Suprapubic skin (tissue), 4 donors: Measurements from ENCODE around the gene ATP5ME.

Experiments
- EP300 ChIP-seq: sonication (generic); formaldehyde crosslinking; IDR thresholded peaks from one replicate; pipeline ENCODE4 v1.6.1; 2017; ENCODE audit warnings: antibody characterized with exemption
- POLR2A ChIP-seq, 2 donors: fragments of 450-650 bp; IDR thresholded peaks; one replicate each; pipeline ENCODE4 v1.6.1; 2017; ENCODE audit warnings: antibody characterized with exemption in 2 of 2, mild to moderate bottlenecking in 2 of 2, moderate library complexity in 2 of 2
- POLR2AphosphoS5 ChIP-seq, 3 donors: sonication (generic); formaldehyde crosslinking; IDR thresholded peaks; one replicate each; pipeline ENCODE4 v1.6.1; 2017; ENCODE audit warnings: antibody characterized with exemption in 3 of 3
- TF ChIP-seq, protein P1 (sequence below), 2 donors: fragments of 200-600 bp in 1 of 2; fragments of 450-650 bp in 1 of 2; sonication (generic) in 1 of 2; IDR thresholded peaks; one replicate each; pipeline ENCODE4 v1.5.1; 2016 to 2019; ENCODE audit warnings: antibody characterized with exemption in 2 of 2, mild to moderate bottlenecking in 1 of 2, moderate library complexity in 1 of 2

DNA sequence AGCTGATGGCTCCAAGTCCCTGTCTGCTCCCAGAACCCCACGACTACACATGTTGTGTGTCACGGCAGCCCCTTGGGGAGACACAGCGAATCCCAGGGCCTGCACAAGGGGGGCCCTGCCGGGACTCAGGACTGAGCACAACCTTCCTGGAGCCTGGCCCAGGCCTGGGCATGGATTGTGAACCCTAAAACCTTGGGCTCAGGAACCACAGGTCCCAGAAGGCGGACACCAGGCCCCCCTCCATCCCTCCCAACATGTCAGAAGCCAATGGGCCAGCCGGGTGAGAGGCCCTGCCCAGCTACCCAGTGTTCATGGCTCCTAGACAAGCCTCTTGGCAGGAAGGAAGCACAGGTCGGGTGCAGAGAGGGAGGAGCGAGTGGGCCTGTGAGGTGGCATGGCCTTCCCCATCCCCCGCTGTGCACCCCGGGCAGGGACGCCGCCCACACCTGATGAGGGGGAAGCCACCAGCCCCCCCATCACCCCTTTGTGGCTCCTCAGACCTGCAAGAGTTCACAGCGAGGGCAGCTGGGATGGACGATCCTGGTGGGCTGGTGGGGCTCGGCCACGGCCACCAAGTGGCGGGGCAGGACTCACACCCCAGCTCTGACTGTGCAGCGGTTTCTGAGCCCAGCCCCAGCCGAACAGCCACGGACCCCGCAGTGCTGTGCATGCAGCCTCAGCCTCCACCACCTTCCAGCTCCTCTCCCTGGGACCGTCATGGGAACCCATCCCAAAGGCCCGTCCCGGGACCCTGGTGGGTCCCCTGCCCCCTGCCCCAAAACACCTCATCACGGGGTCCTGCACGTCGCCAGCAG lies 45.0 kb downstream of the ATP5ME start:
- TF ChIP-seq, protein P1, sequence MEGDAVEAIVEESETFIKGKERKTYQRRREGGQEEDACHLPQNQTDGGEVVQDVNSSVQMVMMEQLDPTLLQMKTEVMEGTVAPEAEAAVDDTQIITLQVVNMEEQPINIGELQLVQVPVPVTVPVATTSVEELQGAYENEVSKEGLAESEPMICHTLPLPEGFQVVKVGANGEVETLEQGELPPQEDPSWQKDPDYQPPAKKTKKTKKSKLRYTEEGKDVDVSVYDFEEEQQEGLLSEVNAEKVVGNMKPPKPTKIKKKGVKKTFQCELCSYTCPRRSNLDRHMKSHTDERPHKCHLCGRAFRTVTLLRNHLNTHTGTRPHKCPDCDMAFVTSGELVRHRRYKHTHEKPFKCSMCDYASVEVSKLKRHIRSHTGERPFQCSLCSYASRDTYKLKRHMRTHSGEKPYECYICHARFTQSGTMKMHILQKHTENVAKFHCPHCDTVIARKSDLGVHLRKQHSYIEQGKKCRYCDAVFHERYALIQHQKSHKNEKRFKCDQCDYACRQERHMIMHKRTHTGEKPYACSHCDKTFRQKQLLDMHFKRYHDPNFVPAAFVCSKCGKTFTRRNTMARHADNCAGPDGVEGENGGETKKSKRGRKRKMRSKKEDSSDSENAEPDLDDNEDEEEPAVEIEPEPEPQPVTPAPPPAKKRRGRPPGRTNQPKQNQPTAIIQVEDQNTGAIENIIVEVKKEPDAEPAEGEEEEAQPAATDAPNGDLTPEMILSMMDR (IDR thresholded peaks at IDR 0.05): no peak
- no peak for TF ChIP-seq EP300
- TF ChIP-seq POLR2AphosphoS5 (IDR thresholded peaks at IDR 0.05): no peak
- no peak for TF ChIP-seq POLR2A (IDR thresholded peaks at IDR 0.05)
